Peyer's patch (tissue), 4 donors: ENCODE data around the gene AGTPBP1. TPM values are rescaled to one million over a fixed set of nuclear protein-coding genes. Genes with fewer than 3 reads are reported as not detected.

Experiments used
- DNase-seq, 3 donors: peaks; one replicate each; pipeline ENCODE4 v3.0.0-alpha.2; 2017 to 2019
- H3K27ac ChIP-seq, 4 donors: fragments of 200-600 bp; sonication (generic); one replicate each; pipeline ENCODE4 v1.5.1; 2016 to 2019
- H3K27me3 ChIP-seq, 2 donors: fragments of 200-600 bp; sonication (generic); one replicate each; pipeline ENCODE4 v1.5.1; 2019
- H3K36me3 ChIP-seq, 3 donors: fragments of 200-600 bp; sonication (generic); one replicate each; pipeline ENCODE4 v1.5.1; 2016 to 2019
- H3K4me1 ChIP-seq, 4 donors: fragments of 200-600 bp; sonication (generic); one replicate each; pipeline ENCODE4 v1.5.1; 2016 to 2019
- H3K4me3 ChIP-seq, 4 donors: fragments of 200-600 bp; sonication (generic); 1 replicate in 3 of 4; 2 replicates in 1 of 4; pipeline ENCODE4 v1.5.1; 2016 to 2019; ENCODE audit warnings: mild to moderate bottlenecking in 1 of 4
- H3K9me3 ChIP-seq, 4 donors: fragments of 200-600 bp; sonication (generic); one replicate each; pipeline ENCODE4 v1.5.1; 2016 to 2019; ENCODE audit warnings: mild to moderate bottlenecking in 1 of 4
- POLR2A ChIP-seq, 2 donors: fragments of 450-650 bp; IDR thresholded peaks; one replicate each; pipeline ENCODE4 v1.5.1; 2017; ENCODE audit warnings: antibody characterized with exemption in 2 of 2, mild to moderate bottlenecking in 2 of 2, moderate library complexity in 2 of 2
- total RNA-seq, 4 donors: library from RNA; depleted of rRNA; stranded (reverse); fragments of >200 nt; gene quantifications; one replicate each; pipeline ENCODE4 v1.1.0, GENCODE V29; 2016
- TF ChIP-seq, protein P1 (sequence below), 6 experiments: fragments of 450-650 bp in 4 of 6; fragments of 200-600 bp in 2 of 6; sonication (generic) in 1 of 6; IDR thresholded peaks; one replicate each; pipeline ENCODE4 v1.5.1; 2017 to 2019; ENCODE audit warnings: antibody characterized with exemption in 6 of 6, mild to moderate bottlenecking in 3 of 6, moderate library complexity in 1 of 6

Gene AGTPBP1
- total RNA-seq, 4 donors from 2014 or later, result 9.1 to 42.9 (median 13.0) TPM

DNA sequence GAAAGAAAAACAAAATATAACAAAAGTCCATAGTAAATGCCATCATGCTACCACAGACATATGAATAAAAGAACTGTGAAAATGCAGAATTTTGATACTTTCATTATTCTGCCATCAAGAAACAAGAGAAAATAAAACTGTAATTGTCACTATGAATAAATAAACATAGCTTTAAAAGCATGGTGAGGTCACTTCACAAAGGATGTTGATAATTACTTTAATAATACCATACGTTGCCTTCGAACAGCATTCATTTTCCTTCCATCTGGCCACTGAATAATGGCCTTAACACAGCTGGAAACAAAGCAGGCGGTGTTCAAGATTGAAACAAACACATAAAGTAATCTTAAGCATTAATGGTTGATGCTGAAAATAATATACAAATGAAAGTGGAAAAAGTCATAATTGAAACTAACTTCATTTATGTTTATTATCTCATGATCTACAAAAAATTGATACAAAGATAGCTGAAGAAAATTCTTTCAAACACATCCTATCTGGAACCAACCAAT is 102.0 kb downstream of the AGTPBP1 start:
- Histone ChIP-seq H3K27ac (no peak overlapping the region), H3K4me1 (no peaks in the 10 kb centered on the region), H3K9me3 (no peaks in the 10 kb centered on the region), H3K4me3 (no peak overlapping the region), H3K27me3 (no peaks in the 10 kb centered on the region), H3K36me3 (peaks cover 0 to 5% (median 0%) of the 10 kb centered on the region in 3 donors)
- no peak for TF ChIP-seq POLR2A (IDR thresholded peaks at IDR 0.05)
- TF ChIP-seq, protein P1, sequence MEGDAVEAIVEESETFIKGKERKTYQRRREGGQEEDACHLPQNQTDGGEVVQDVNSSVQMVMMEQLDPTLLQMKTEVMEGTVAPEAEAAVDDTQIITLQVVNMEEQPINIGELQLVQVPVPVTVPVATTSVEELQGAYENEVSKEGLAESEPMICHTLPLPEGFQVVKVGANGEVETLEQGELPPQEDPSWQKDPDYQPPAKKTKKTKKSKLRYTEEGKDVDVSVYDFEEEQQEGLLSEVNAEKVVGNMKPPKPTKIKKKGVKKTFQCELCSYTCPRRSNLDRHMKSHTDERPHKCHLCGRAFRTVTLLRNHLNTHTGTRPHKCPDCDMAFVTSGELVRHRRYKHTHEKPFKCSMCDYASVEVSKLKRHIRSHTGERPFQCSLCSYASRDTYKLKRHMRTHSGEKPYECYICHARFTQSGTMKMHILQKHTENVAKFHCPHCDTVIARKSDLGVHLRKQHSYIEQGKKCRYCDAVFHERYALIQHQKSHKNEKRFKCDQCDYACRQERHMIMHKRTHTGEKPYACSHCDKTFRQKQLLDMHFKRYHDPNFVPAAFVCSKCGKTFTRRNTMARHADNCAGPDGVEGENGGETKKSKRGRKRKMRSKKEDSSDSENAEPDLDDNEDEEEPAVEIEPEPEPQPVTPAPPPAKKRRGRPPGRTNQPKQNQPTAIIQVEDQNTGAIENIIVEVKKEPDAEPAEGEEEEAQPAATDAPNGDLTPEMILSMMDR (IDR thresholded peaks at IDR 0.05), result no peak
- no peak for DNase-seq

DNA sequence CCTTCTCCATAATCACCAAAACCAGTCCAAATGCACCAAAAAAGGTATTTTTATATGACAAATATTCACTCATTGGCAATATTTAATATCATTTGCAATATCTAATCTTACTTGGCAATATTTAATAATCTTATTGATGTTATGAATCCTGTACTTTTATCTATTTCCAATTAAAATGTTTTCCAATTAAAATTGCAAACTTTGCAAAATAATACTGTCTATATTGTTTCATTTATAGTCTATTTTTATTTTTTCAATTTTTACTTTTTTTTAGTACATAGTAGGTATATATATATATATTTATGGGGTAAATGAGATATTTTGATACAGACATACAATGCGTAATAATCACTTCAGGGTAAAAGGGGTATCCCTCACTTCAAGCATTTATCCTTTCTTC is 109.9 kb downstream of the AGTPBP1 start:
- Histone ChIP-seq H3K9me3 (no peaks in the 10 kb centered on the region), H3K27ac (no peak overlapping the region), H3K36me3 (no peaks in the 10 kb centered on the region), H3K4me3 (no peak overlapping the region), H3K4me1 (no peaks in the 10 kb centered on the region), H3K27me3 (no peaks in the 10 kb centered on the region)
- TF ChIP-seq POLR2A (IDR thresholded peaks at IDR 0.05), result no peak
- TF ChIP-seq, protein P1 (IDR thresholded peaks at IDR 0.05), result no peak
- DNase-seq, result no peak

DNA sequence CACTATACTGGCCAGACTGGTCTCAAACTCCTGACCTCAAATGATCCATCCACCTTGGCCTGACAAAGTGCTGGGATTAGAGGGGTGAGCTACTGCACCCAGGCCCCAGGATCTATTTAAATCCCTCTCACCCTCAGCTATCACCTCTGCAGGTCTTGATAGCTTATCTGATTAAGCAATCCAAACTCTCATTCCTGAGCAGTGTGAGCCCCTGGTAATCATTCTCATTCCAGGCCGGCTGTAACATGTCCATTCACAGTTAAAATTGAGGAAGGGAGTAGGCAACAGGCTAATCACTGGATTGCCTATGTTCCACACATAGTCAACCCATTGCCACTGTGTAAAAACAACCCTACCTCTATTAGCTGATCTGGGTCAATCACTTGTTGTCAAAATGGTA is 111.1 kb downstream of the AGTPBP1 start:
- Histone ChIP-seq H3K4me3 (no peak overlapping the region), H3K9me3 (no peaks in the 10 kb centered on the region), H3K4me1 (no peaks in the 10 kb centered on the region), H3K36me3 (no peaks in the 10 kb centered on the region), H3K27me3 (no peaks in the 10 kb centered on the region), H3K27ac (no peak overlapping the region)
- TF ChIP-seq, protein P1 (IDR thresholded peaks at IDR 0.05), result no peak
- no peak for TF ChIP-seq POLR2A (IDR thresholded peaks at IDR 0.05)
- DNase-seq, result no peak

DNA sequence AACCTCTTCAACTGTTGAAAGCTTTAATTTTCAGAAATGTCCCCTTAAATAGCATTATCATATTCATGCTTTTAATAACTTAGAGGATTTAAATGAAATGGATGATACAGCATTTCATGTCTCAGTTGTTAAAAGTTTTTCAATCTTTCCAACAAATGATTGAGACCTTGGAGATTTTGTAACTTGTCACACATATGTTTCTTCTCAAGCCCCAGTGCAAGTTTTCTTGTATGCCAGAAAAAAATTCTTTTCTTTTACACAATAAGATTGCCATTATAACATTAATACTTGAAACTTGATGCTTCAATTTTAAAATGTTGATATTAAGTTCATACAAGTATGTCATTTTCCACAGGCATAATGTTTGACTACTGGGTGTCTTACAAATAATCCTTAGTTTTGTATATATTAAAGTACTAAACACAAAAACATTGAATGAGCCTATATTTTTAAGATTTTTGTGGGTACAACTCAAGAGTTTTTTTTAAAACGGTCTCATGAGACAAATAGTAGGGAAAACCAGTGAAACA is 124.5 kb downstream of the AGTPBP1 start:
- H3K27me3 ChIP-seq, result no peaks in the 10 kb centered on the region
- TF ChIP-seq POLR2A (IDR thresholded peaks at IDR 0.05), result no peak
- TF ChIP-seq, protein P1 (IDR thresholded peaks at IDR 0.05), result no peak
- H3K4me3 ChIP-seq, result no peak overlapping the region
- H3K27ac ChIP-seq, result no peak overlapping the region
- no peak for DNase-seq
- H3K36me3 ChIP-seq, result no peaks in the 10 kb centered on the region
- H3K9me3 ChIP-seq, result no peaks in the 10 kb centered on the region
- H3K4me1 ChIP-seq, result no peaks in the 10 kb centered on the region

DNA sequence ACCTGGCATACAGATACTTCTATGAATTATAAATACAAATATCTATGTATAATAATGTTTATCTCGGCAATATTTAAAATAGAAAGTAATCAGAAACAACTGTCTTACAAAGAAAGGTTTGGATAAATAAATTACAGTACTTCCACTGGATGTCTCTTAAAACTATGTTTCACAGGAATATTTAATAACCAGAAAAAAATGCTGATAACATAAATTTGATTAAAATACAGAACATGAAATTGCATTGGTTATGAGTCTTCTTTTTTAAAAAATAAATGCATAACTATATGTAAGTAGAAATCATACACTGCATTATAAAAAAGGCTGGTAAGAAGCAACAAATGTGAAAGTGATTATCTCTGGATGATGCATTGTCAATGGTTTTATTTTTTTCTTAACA is 126.0 kb downstream of the AGTPBP1 start:
- DNase-seq, result no peak
- H3K4me3 ChIP-seq, result no peak overlapping the region

More for the DNA sequence above, 126.0 kb downstream of the AGTPBP1 start:
- H3K36me3 ChIP-seq, result no peaks in the 10 kb centered on the region
- no peaks in the 10 kb centered on the region for H3K4me1 ChIP-seq
- H3K27me3 ChIP-seq, result no peaks in the 10 kb centered on the region
- no peak overlapping the region for H3K27ac ChIP-seq
- H3K9me3 ChIP-seq, result no peaks in the 10 kb centered on the region
- no peak for TF ChIP-seq POLR2A (IDR thresholded peaks at IDR 0.05)
- TF ChIP-seq, protein P1 (IDR thresholded peaks at IDR 0.05), result no peak
